Measurements from ENCODE around the gene LAMB1.

LAMB1 gene

GRCh38 chr7:108004220-108005142 is 1.5 kb upstream of the LAMB1 start:
- H3K4me2 ChIP-seq (ENCODE audit: low read depth, low read length, poor library complexity, severe bottlenecking): no peak overlapping the region
- no peaks in the 10 kb centered on the region for H3K79me2 ChIP-seq (ENCODE audit: insufficient read depth, low read length)
- H3K36me3 ChIP-seq (ENCODE audit: low read length): no peaks in the 10 kb centered on the region
- TF ChIP-seq EZH2phosphoT487 (conservative IDR thresholded peaks at IDR 0.05; ENCODE audit: low read length): no peak
- TF ChIP-seq, protein P1, sequence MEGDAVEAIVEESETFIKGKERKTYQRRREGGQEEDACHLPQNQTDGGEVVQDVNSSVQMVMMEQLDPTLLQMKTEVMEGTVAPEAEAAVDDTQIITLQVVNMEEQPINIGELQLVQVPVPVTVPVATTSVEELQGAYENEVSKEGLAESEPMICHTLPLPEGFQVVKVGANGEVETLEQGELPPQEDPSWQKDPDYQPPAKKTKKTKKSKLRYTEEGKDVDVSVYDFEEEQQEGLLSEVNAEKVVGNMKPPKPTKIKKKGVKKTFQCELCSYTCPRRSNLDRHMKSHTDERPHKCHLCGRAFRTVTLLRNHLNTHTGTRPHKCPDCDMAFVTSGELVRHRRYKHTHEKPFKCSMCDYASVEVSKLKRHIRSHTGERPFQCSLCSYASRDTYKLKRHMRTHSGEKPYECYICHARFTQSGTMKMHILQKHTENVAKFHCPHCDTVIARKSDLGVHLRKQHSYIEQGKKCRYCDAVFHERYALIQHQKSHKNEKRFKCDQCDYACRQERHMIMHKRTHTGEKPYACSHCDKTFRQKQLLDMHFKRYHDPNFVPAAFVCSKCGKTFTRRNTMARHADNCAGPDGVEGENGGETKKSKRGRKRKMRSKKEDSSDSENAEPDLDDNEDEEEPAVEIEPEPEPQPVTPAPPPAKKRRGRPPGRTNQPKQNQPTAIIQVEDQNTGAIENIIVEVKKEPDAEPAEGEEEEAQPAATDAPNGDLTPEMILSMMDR (IDR thresholded peaks at IDR 0.05; ENCODE audit: insufficient read depth, low read length, poor library complexity, severe bottlenecking): no peak
- no peaks in the 10 kb centered on the region for H3F3A ChIP-seq (ENCODE audit: insufficient read depth)
- no peaks in the 10 kb centered on the region for H3K9me3 ChIP-seq (ENCODE audit: insufficient read depth, low read length)
- H2AFZ ChIP-seq (ENCODE audit: low read depth, low read length, severe bottlenecking): no peak overlapping the region
- no peaks in the 10 kb centered on the region for H4K20me1 ChIP-seq (ENCODE audit: low read depth, low read length)
- H3K4me3 ChIP-seq (ENCODE audit: insufficient read depth, low read length, poor library complexity, severe bottlenecking): no peak overlapping the region
- no peaks in the 10 kb centered on the region for H3K27me3 ChIP-seq (ENCODE audit: low read length)
- H3K9ac ChIP-seq (ENCODE audit: low read length): no peak overlapping the region
- no peaks in the 10 kb centered on the region for H3K9me2 ChIP-seq (replicated peaks; ENCODE audit: insufficient read depth, low read length)
- H3K27ac ChIP-seq (ENCODE audit: low read depth, low read length): no peak overlapping the region

DNA sequence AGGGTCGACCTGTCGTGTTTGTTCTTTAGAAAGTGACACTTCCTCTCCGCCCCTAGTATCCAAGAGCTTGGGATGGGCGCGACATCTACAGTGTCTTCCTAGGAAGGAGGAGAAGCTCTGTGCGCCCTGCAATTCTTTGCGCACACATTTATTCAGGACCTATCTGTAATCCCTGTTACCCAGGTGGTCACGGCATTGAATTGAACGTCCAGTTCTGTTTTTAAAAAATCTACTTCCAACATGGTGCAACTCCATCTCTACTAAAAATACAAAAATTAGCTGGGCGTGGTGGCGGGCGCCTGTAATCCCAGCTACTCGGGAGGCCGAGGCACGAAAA is 606 bp upstream of the LAMB1 start:
- Histone ChIP-seq H3K27ac (ENCODE audit: low read depth, low read length) (no peak overlapping the region), H3K4me3 (ENCODE audit: insufficient read depth, low read length, poor library complexity, severe bottlenecking) (no peak overlapping the region), H3K4me2 (ENCODE audit: low read depth, low read length, poor library complexity, severe bottlenecking) (no peak overlapping the region)

GRCh38 chr7:108001764-108002725 is 916 bp downstream of the LAMB1 start:
- H3F3A ChIP-seq (ENCODE audit: insufficient read depth): no peaks in the 10 kb centered on the region
- no peaks in the 10 kb centered on the region for H3K9me2 ChIP-seq (replicated peaks; ENCODE audit: insufficient read depth, low read length)
- no peaks in the 10 kb centered on the region for H3K27me3 ChIP-seq (ENCODE audit: low read length)
- no peak overlapping the region for H3K4me3 ChIP-seq (ENCODE audit: insufficient read depth, low read length, poor library complexity, severe bottlenecking)
- H3K27ac ChIP-seq (ENCODE audit: low read depth, low read length): no peak overlapping the region
- H2AFZ ChIP-seq (ENCODE audit: low read depth, low read length, severe bottlenecking): no peak overlapping the region
- TF ChIP-seq, protein P1 (IDR thresholded peaks at IDR 0.05; ENCODE audit: insufficient read depth, low read length, poor library complexity, severe bottlenecking): no peak
- no peak for TF ChIP-seq EZH2phosphoT487 (conservative IDR thresholded peaks at IDR 0.05; ENCODE audit: low read length)
- no peaks in the 10 kb centered on the region for H3K79me2 ChIP-seq (ENCODE audit: insufficient read depth, low read length)
- no peak overlapping the region for H3K9ac ChIP-seq (ENCODE audit: low read length)
- H3K9me3 ChIP-seq (ENCODE audit: insufficient read depth, low read length): no peaks in the 10 kb centered on the region
- H4K20me1 ChIP-seq (ENCODE audit: low read depth, low read length): no peaks in the 10 kb centered on the region
- no peak overlapping the region for H3K4me2 ChIP-seq (ENCODE audit: low read depth, low read length, poor library complexity, severe bottlenecking)
- H3K36me3 ChIP-seq (ENCODE audit: low read length): no peaks in the 10 kb centered on the region

More for the DNA sequence above, 606 bp upstream of the LAMB1 start:
- Histone ChIP-seq H3K27me3 (ENCODE audit: low read length) (no peaks in the 10 kb centered on the region), H3F3A (ENCODE audit: insufficient read depth) (no peaks in the 10 kb centered on the region), H3K79me2 (ENCODE audit: insufficient read depth, low read length) (no peaks in the 10 kb centered on the region), H4K20me1 (ENCODE audit: low read depth, low read length) (no peaks in the 10 kb centered on the region), H3K9me3 (ENCODE audit: insufficient read depth, low read length) (no peaks in the 10 kb centered on the region), H2AFZ (ENCODE audit: low read depth, low read length, severe bottlenecking) (no peak overlapping the region), H3K9me2 (replicated peaks; ENCODE audit: insufficient read depth, low read length) (no peaks in the 10 kb centered on the region), H3K36me3 (ENCODE audit: low read length) (no peaks in the 10 kb centered on the region), H3K9ac (ENCODE audit: low read length) (no peak overlapping the region)
- TF ChIP-seq, protein P1 (IDR thresholded peaks at IDR 0.05; ENCODE audit: insufficient read depth, low read length, poor library complexity, severe bottlenecking): no peak
- TF ChIP-seq EZH2phosphoT487 (conservative IDR thresholded peaks at IDR 0.05; ENCODE audit: low read length): no peak
